Liver (tissue), 3 donors: ENCODE measurements around the gene PLEKHA3.

Experiments
- EGR1 ChIP-seq, 2 donors: IDR thresholded peaks; 2 replicates each; pipeline ENCODE4 v1.6.1; 2016 to 2018; ENCODE audit warnings: antibody characterized with exemption in 2 of 2, low read depth in 2 of 2
- GABPA ChIP-seq, 2 donors: IDR thresholded peaks in 1 of 2; conservative IDR thresholded peaks in 1 of 2; 2 replicates each; pipeline ENCODE4 v1.6.1; 2016; ENCODE audit warnings: antibody characterized with exemption in 2 of 2, mild to moderate bottlenecking in 1 of 2, moderate library complexity in 1 of 2
- JUND ChIP-seq, 2 donors: IDR thresholded peaks; 2 replicates each; pipeline ENCODE4 v1.6.1; 2016; ENCODE audit warnings: antibody characterized with exemption in 2 of 2
- SP1 ChIP-seq: IDR thresholded peaks from 2 replicates; pipeline ENCODE4 v1.6.1; 2018; ENCODE audit warnings: antibody characterized with exemption, mild to moderate bottlenecking
- TAF1 ChIP-seq: conservative IDR thresholded peaks from 2 replicates; pipeline ENCODE4 v1.6.1; 2016; ENCODE audit warnings: antibody characterized with exemption, mild to moderate bottlenecking
- YY1 ChIP-seq: IDR thresholded peaks from 2 replicates; pipeline ENCODE4 v1.6.1; 2016; ENCODE audit warnings: antibody characterized with exemption, mild to moderate bottlenecking
- TF ChIP-seq, protein P1 (sequence below): fragments of 150-350 bp; IDR thresholded peaks from 2 replicates; pipeline ENCODE4 v1.5.1; 2017; ENCODE audit warnings: improper control_type of control experiment, low read depth, low read length; ENCODE audit not compliant: missing input control
- donor health status: healthy.
- donor health status: healthy.

DNA sequence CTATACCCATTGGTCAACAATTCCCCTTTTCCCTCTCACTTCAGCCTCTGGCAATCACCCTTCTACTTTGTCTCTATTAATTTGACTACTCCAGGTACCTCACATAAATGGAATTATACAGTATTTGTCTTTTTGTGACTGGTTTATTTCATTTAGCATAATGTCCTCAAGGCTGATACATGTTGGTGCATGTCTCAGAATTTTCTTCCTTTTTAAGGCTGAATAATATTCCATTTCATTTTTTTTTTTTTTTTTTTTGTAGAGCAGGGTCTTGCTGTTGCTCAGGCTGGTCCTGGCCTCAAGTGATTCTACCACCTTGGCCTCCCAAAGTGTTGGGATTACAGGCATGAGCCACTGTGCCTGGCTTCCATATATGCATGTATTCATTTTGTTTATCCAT lies 3.8 kb upstream of the PLEKHA3 start:
- TF ChIP-seq YY1 = no peak
- TF ChIP-seq, protein P1, sequence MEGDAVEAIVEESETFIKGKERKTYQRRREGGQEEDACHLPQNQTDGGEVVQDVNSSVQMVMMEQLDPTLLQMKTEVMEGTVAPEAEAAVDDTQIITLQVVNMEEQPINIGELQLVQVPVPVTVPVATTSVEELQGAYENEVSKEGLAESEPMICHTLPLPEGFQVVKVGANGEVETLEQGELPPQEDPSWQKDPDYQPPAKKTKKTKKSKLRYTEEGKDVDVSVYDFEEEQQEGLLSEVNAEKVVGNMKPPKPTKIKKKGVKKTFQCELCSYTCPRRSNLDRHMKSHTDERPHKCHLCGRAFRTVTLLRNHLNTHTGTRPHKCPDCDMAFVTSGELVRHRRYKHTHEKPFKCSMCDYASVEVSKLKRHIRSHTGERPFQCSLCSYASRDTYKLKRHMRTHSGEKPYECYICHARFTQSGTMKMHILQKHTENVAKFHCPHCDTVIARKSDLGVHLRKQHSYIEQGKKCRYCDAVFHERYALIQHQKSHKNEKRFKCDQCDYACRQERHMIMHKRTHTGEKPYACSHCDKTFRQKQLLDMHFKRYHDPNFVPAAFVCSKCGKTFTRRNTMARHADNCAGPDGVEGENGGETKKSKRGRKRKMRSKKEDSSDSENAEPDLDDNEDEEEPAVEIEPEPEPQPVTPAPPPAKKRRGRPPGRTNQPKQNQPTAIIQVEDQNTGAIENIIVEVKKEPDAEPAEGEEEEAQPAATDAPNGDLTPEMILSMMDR = no peak
- TF ChIP-seq JUND (IDR thresholded peaks at IDR 0.05) = no peak
- TF ChIP-seq GABPA (IDR thresholded peaks at IDR 0.05 in 1 of 2, conservative IDR thresholded peaks at IDR 0.05 in 1 of 2) = no peak
- no peak for TF ChIP-seq SP1
- TF ChIP-seq EGR1 (IDR thresholded peaks at IDR 0.05; ENCODE audit: low read depth in 2 of 2) = no peak
- TF ChIP-seq TAF1 = no peak
